D721Med (cell line): Measurements from ENCODE around the gene FLT1.

Experiments
- DNase-seq: peaks from one replicate; pipeline ENCODE4 v3.0.0; 2011; ENCODE audit warnings: low spot score; ENCODE audit not compliant: insufficient read length
- FAIRE-seq: peaks from 2 replicates; lab custom pipeline; 2011; peaks lifted over from hg19 to GRCh38; lab: Jason Lieb, UNC
- TF ChIP-seq, protein P1 (sequence below): IDR thresholded peaks from 2 replicates; pipeline ENCODE4 v1.5.1; 2012; ENCODE audit warnings: mild to moderate bottlenecking, control low read depth; ENCODE audit not compliant: insufficient read depth; ENCODE audit errors: missing control alignments

Gene FLT1

DNA sequence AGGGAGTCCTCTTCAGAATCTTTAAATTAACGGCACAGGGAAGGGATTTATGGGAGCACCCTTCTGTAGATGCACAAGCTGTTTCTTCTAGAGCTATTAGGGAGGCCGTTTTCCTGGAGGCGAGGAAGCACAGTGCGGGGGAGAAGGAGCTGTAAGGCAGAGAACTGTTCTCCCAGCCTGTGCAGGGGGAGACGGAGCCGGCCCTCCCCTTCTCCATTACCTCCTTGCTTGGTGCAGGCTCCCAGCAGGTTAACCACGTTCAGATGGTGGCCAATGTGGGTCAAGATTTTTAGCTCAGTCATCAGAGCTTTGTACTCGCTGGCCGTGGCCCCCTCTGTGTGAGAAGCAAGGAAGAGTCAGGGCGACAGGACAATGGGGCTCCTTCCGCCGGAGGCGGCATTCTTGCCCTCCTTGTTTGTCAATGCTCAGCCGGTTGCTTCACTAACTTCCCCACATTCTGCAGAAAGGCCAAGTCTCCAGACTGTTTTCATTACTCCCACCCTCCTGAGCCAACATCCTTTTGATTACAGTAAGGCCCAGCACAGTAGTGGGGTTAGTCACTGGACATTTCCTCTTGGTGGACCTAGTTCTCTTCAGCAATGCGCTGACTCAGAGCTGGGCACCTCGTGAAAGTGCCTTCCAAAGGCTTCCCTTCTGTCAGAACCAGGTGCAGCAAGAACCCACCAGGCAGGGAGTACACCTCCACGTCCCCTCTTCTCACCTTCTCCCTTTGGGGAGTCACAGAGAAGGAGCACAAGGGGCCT is 165.4 kb downstream of the FLT1 start:
- FAIRE-seq (no peak), DNase-seq (no peak)
- TF ChIP-seq, protein P1, sequence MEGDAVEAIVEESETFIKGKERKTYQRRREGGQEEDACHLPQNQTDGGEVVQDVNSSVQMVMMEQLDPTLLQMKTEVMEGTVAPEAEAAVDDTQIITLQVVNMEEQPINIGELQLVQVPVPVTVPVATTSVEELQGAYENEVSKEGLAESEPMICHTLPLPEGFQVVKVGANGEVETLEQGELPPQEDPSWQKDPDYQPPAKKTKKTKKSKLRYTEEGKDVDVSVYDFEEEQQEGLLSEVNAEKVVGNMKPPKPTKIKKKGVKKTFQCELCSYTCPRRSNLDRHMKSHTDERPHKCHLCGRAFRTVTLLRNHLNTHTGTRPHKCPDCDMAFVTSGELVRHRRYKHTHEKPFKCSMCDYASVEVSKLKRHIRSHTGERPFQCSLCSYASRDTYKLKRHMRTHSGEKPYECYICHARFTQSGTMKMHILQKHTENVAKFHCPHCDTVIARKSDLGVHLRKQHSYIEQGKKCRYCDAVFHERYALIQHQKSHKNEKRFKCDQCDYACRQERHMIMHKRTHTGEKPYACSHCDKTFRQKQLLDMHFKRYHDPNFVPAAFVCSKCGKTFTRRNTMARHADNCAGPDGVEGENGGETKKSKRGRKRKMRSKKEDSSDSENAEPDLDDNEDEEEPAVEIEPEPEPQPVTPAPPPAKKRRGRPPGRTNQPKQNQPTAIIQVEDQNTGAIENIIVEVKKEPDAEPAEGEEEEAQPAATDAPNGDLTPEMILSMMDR: no peak

GRCh38 chr13:28328271-28328607 is 166.7 kb downstream of the FLT1 start:
- DNase-seq (no peak), FAIRE-seq (no peak)
- TF ChIP-seq, protein P1: no peak

DNA sequence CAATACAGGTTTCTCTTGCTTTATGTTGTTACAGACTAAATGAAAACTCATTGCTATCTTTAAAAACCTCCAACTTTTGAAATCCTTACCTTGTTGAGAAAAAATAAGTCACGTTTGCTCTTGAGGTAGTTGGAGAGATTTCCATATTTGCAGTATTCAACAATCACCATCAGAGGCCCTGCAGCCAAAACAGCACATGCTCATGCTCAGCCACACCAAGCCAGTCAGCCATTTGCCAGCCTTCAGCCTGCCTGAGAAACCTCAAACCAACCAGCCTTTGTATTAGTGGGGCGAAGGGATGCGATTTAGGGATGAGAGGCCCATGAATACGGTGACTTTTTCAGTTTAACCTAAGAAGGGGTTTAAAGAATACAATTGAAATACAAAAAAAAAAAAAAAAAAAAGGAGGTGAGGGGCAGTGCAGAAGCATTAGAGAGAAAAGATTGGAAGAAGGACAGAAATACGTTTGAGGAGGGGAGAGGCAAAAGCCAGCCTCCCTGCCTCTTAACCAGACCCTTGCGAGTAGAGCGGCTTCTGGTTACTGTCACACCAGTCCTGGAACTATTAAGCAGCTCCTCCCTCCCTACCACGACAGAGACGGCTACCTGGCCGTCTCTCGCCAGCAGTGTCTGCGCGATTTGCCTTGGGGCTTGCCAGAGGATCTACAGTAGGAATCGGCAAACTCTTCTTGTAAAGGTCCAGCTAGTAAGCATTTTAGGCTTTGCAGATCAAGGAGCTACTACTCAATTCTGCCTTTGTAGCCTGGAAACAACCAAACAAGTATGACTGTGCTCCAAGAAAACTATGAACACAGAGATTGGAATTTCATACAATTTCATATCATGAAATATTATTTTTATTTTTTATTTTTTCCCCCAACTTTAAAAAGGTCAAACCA is 167.3 kb downstream of the FLT1 start:
- no peak for FAIRE-seq

DNA sequence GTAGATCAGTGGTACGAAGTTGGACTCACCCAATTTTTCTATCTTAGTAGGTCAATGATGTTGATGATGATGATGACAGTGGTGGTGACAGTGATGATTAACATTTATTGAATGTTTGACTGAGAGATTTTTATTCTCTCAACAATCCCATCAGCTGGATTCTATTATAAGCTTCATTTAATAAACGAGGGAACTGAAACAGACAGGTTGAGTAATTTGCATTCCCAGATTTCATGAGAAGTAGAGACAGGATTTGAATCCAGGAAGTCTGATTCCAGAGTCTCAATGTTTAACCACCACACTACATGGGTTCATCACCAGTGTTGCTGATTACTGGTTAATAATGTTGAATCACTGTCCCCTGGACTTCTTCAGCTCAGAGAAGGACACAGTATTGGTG is 168.9 kb downstream of the FLT1 start:
- DNase-seq (no peak), FAIRE-seq (no peak)
- TF ChIP-seq, protein P1: no peak

More for the DNA sequence above, 167.3 kb downstream of the FLT1 start:
- TF ChIP-seq, protein P1: no peak
- DNase-seq: no peak

DNA sequence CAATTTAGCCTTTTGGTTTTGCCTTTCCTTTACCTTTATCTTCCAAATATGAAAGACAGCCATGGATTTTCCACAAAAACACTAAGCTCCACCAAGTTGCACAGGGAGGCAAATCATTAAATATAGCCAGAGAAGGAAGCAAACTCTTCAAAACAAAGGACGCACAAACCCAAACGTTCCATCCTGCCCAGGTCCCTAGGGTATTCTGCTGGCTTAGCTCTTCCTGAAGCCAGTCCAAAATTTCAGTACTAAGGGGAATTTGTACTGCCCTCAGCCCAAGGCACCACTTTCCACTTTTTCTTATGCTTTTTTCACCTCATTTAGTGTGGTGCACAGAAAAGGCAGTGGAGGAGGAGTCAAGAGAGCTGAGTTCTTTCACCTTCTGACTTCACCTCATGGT is 169.9 kb downstream of the FLT1 start:
- no peak for FAIRE-seq
- DNase-seq: no peak
- TF ChIP-seq, protein P1: no peak

DNA sequence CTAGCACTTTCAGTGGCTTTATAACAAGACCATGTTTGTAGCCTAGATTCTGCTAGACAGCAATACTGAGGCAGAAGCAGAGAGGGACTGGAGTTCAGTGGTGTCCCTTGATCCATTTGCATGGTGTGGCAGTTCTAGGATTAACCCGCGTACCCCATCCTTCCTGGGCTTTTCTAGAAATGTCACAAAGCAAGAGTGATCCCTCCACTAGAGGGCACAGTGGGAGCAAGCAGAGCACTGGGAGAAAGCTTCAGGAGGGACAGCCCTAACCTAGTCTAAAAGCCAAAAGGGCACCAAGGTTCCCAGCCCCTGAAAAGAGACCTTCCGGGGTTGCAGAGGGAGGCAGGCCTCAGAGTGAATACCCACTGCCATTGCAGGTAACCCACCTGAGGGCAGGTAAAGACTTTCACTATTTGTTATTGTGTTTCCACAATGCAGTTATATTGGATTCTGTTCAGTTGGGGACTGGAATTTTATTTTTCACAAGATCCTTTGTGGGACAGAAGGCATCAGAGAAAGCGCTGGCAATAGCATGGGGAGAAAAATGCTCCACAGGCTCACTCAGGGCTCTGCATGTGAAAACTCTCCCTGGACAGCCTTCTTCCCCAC is 170.6 kb downstream of the FLT1 start:
- FAIRE-seq (peak; percentile 6), DNase-seq (peak; percentile 56)
- TF ChIP-seq, protein P1: peak; percentile 83
